Activated gamma-delta T cell treated with Interleukin-2 at 50 U/mL for 16 hours (primary cell): ENCODE results near the gene MAN1A1.
"Not testable (repeated sequence)": the region's sequence is repeated elsewhere in the genome, so short reads cannot be mapped to it uniquely, and the experiment has no call there.

ENCODE experiments used
- DNase-seq: peaks from one replicate; pipeline ENCODE4 v3.0.0-alpha.2; 2020

The MAN1A1 gene

DNA sequence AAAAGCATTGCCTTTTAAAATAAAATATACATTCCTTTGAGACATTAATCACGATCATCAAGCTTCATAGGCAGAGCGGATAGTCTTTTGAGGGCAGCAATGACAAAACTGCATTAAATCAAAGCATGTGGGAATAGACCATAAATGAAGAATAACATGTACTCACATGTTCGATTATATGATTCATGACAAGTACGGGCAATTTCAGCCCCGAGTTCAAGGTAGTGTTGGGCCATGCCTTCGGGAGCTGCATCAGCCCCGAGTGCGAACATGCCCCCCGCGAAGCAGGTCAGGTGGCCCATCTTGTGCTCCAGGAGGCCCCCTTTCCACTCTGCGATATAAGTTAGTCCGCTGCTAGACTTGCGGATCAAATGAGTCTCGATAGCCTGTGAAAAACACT is 160.1 kb downstream of the MAN1A1 start:
- DNase-seq, result no peak

- DNase-seq, result no peak
Observed at GRCh38 chr6:119187596-119187995, 162.0 kb downstream of the MAN1A1 start.

DNA sequence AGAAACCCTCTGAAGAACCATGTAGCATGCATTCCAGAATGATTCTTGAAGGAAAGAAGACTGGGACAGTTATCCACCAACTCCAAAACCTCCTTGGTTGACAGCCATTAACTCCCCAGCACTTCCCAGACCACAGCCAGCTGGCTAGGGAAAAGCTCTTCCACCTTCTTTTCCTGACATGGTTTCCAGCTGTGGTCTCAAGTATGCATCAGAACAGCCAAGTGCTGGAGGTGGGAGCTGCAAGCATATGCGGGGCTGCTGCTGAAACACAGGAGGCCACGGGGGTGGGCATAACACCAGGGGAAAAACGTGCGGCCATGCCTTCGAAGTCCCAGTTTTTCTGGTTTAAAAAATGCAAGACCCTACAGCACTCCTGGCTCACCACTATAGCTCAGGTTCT is 163.1 kb downstream of the MAN1A1 start:
- no peak for DNase-seq

DNA sequence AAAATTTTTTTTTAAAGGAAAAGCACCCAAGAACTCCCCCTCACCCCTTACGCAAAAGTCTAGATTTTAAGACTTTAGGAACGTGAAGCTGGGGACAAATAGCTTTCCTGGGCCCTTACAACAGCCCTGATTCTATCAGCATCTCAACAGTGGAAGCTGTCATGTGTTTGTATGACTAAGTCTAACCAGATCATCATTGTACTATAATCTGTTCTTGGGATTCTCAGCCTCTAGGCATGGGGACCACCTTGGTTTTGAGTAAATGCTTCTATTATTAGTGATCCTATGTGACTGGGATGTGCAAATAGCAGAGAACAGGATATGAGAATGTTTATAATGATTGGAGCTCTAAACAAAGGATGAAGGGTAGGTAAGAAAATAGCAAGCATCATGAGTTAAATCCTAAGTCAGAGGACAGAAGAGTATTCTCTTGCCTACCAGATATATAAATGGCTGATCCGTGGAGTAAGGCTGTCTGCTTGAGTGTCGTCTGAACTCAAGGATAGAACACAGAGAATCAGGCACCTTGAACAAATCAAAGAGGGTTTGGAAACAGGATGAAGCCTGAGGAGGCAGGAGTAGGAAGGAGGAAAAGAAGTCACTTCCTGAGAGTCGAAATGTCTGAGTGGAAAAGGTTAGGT is 165.4 kb downstream of the MAN1A1 start:
- DNase-seq, result no peak

DNA sequence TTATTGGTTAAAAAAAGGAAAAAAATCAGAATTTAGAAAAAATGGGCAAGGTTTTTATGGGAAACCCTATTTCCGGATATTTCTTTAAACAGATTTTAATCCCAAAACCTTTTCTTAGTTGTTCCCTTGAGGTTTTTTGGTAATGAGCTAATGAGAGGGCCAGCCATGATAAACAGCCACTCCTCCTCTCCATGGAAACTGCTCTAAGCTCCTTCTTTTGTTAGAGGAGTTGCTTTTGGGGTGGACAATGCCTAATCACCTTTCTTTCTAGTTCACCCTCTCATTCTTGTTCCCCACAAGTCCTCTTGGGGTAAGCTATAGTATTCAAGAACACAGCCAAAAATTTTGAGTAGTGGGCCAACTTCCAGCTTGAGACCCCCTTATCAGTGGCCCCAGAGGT is 166.1 kb downstream of the MAN1A1 start:
- no peak for DNase-seq

- no peak for DNase-seq
Observed at GRCh38 chr6:119182875-119183274, 166.7 kb downstream of the MAN1A1 start.

- no peak for DNase-seq
Observed at GRCh38 chr6:119182216-119182803, 167.3 kb downstream of the MAN1A1 start.

DNA sequence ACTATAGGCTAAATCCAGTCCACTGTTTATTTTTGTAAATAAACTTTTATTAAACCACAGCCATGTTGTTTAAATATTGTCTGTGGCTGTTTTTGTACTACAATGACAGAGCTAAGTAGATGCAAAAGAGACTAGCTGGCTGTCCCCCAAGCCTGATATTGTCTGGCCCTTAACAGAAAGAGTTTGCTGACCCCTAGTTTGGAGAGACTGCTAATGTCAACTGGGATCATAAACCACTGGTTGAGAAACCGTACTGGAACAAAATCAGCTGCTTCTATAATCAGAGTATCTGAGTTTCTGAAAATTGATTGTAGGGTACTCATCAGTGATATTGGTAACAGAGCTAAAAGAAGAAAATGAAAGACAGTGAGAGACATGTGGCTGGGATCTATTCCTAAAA is 168.5 kb downstream of the MAN1A1 start:
- DNase-seq, result no peak

GRCh38 chr6:119179842-119180241 is 169.7 kb downstream of the MAN1A1 start:
- DNase-seq, result no peak

DNA sequence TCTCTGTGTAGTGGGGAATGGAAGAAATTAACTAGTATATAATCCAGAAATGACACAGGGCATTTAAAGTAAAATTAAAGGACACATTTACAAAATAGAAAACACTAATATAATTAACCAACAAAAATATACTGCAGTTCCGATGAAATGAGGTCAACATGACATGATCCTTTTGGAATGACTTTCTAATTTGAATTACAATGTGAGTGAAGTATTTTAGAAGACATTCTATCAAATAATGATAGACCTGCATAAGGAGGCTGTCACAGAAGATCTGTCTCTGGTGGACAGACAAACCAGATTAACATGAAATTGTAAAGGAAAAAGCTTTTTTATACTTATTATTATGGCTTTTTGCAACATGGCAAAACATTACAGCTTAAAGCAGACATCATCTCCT is 170.5 kb downstream of the MAN1A1 start:
- DNase-seq, result no peak

- no peak for DNase-seq
Observed at GRCh38 chr6:119176445-119176844, 173.1 kb downstream of the MAN1A1 start.

DNA sequence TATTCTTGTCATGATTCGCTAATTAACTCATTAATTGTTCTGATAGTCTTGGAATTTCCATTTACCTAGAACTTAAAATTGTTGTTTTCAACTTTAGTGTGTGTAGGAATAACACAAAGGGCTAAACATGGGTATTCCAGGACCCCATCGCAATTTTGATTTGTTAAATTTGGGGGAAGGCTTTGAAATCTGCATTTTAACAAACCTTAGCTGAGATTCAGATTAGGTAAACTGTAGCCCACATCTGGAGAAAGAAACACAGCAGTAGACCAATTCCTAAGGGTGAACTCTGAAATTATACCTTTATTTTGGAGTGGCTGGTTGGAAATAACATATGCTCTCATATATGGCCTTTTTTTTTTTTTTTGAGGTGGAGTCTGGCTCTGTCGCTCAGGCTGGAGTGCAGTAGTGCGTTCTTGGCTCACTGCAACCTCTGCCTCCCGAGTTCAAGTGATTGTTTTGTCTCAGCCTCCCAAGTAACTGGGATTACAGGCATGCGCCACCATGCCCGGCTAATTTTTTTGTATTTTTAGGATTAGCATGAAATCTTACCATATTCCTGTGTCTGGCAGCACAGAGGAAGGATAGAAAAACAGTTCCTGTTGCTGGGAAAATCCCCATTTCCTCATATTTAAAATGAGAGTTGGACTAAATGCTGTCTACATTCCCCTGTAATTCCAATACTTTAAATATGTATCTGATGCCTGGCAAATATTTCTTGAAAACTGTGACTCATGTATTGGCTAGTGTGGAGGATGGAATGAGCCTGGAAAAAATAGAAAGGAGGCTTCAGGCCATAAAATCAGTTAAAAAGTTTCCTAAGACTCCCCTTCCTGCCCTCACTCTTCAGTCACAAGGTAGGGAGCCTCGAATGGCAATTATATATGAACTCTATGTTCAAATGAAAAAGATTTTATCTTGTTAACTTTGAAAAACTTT is 174.4 kb downstream of the MAN1A1 start:
- DNase-seq, result no peak

DNA sequence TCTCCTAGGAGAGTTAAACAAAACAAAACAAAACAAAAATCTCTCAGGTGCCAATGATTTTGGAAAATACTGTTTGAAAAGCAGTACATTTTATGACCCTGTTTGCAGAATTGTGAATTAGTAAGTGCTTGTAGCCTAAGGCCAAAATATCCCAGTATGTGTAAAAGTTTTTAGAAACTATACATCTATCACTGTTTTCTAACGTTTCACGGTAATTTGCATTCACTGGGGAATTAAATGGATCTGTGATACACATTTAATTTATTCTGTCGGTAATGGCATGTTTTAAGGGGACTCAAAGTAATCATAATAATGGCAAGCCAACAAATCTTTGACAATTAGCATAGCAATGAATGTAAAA is 175.5 kb downstream of the MAN1A1 start:
- no peak for DNase-seq

- DNase-seq, result no peak
Observed at GRCh38 chr6:119173249-119174084, 176.1 kb downstream of the MAN1A1 start.

DNA sequence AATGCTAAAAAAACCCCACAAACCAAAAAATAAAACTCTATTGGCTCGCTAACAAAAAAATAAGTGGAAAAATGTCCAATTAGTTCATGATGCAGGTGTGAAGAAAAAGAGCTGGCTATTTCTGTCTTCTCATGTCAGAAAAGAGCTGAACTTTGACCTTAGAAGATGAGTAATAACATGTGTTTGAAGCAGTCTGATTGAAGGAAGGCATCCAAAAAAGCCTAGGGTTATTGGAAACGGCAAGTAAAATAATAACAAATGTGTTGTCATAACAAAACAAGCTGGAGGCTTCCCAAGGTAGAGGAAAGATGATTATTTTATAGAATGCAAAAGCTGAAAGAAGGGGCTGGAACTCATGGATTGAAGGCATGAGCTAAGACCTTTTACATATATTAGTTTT is 176.7 kb downstream of the MAN1A1 start:
- DNase-seq, result no peak

GRCh38 chr6:119171864-119172588 is 177.5 kb downstream of the MAN1A1 start:
- no peak for DNase-seq

DNA sequence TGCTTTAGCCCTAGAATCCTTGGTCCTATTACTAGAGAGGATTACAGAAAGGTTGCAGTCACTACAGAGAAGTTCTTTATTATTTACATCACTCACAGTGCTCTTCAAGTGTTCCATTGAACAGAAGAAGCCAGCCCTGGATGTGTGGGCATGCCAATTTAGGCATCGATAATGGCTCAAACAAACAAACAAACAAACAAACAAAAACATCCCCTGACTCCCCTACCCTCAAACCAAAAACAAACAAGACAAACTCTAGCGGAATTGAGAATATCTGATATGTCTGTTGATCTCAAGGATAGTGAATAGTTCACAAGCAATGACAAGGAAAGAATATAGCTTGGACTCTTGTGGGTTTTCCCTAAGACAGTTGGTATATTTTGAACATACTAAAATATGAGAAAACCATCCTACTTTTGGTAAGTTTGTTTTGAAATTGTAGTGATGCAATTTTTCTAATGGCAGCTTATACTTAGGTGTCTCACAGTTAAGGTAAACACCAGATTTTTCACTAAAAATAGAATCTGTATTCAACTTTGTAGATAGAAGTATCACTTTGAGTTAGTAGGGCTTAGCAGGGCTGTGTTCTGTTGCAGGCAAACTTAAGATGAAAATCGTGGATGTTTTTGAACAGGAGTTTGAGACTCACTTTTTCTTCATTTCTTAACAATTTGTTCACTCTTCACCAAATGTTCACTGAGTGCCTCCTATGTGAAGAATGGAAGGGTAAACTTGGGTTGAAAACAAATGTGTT is 178.3 kb downstream of the MAN1A1 start:
- no peak for DNase-seq

- DNase-seq, result no peak
Observed at GRCh38 chr6:119170447-119171087, 179.0 kb downstream of the MAN1A1 start.

DNA sequence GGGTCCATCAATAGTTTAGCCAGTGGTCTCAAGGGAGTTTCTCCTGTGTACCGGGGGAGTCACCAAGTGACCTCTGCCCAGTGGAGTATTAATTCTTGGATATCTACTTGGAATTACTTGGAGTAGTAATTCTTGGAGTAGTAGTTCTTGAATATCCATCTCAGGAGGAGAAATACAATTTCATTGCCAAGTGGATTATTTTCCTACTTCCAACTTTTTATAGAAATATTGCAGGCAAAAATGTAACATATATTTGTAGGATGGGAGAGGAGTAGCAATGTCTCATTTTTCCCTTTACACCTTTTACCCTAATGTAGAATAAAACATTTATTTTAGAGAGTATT is 179.5 kb downstream of the MAN1A1 start:
- no peak for DNase-seq

DNA sequence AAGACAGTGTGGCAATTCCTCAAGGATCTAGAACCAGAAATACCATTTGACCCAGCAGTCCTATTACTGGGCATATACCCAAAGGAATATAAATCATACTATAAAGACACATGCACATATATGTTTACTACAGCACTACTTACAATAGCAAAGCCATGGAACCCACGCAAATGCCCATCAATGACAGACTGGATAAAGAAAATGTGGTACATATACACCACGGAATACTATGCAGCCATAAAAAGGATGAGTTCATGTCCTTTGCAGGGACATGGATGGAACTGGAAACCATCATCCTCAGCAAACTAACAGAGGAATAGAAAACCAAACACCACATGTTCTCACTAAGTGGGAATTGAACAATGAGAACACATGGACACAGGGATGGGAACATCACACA is 180.2 kb downstream of the MAN1A1 start:
- not testable (repeated sequence) for DNase-seq
